Right renal cortex interstitium (tissue), 3 donors: ENCODE results near the gene PROSER3. TPM values are rescaled to one million over a fixed set of nuclear protein-coding genes. Genes with fewer than 3 reads are reported as not detected.

Experiments
- DNase-seq, 3 donors: peaks; one replicate each; pipeline ENCODE4 v3.0.0-alpha.2; 2013; ENCODE audit warnings: low read depth in 3 of 3, low spot score in 2 of 3
- polyA plus RNA-seq, 3 donors: library from polyadenylated mRNA; unstranded; fragments of 120-200 nt; gene quantifications; one replicate each; pipeline ENCODE4 v1.2.1, GENCODE V29; 2013; ENCODE audit not compliant: insufficient read length in 3 of 3

PROSER3 gene
- polyA plus RNA-seq, 3 donors: 12.9 to 14.7 (median 14.5) TPM

- DNase-seq: no peak
Measured at GRCh38 chr19:35773020-35773806, 15.2 kb downstream of the PROSER3 start.

- DNase-seq: no peak
Measured at GRCh38 chr19:35774274-35775045, 16.5 kb downstream of the PROSER3 start.

- DNase-seq: no peak
Measured at GRCh38 chr19:35775046-35775297, 17.0 kb downstream of the PROSER3 start.

- DNase-seq: peak; percentile 94 to 97 (median 96)
Measured at GRCh38 chr19:35775298-35776101, 17.5 kb downstream of the PROSER3 start, which contains the start of gene ARHGAP33. Gene ARHGAP33 (plus strand): TSS chr19:35775564. CDS start chr19:35775659, 95 bp downstream.

GRCh38 chr19:35776102-35776788 is 18.3 kb downstream of the PROSER3 start:
- no peak for DNase-seq

- no peak for DNase-seq
Measured at GRCh38 chr19:35777086-35777841, 19.3 kb downstream of the PROSER3 start.

GRCh38 chr19:35777961-35778360 is 20.0 kb downstream of the PROSER3 start:
- no peak for DNase-seq

GRCh38 chr19:35779033-35779432 is 21.1 kb downstream of the PROSER3 start:
- DNase-seq: no peak

- DNase-seq: no peak
Measured at GRCh38 chr19:35780058-35780457, 22.1 kb downstream of the PROSER3 start.

- no peak for DNase-seq
Measured at GRCh38 chr19:35780717-35781116, 22.7 kb downstream of the PROSER3 start.

GRCh38 chr19:35781650-35782049 is 23.7 kb downstream of the PROSER3 start:
- DNase-seq: no peak

- DNase-seq: no peak
Measured at GRCh38 chr19:35782589-35782988, 24.6 kb downstream of the PROSER3 start.

GRCh38 chr19:35783469-35784434 is 25.8 kb downstream of the PROSER3 start:
- DNase-seq: no peak

- no peak for DNase-seq
Measured at GRCh38 chr19:35784503-35785338, 26.7 kb downstream of the PROSER3 start.

- DNase-seq: no peak
Measured at GRCh38 chr19:35785339-35785627, 27.3 kb downstream of the PROSER3 start.

GRCh38 chr19:35786299-35787160 is 28.6 kb downstream of the PROSER3 start:
- no peak for DNase-seq

- no peak for DNase-seq
Measured at GRCh38 chr19:35787227-35787799, 29.3 kb downstream of the PROSER3 start.
